NCI-H1105 treated with DMSO at 0.1 percent for 48 hours (cell line): ENCODE results near the gene PDCD7.
"Not testable (repeated sequence)": the region's sequence is repeated elsewhere in the genome, so short reads cannot be mapped to it uniquely, and the experiment has no call there.

Experiments used
- DNase-seq: peaks from one replicate; lab custom pipeline; 2025; lab: John Stamatoyannopoulos, UW

Gene PDCD7

GRCh38 chr15:65115542-65115941, 18.1 kb downstream of the PDCD7 start:
- peak; percentile 88 for DNase-seq

DNA sequence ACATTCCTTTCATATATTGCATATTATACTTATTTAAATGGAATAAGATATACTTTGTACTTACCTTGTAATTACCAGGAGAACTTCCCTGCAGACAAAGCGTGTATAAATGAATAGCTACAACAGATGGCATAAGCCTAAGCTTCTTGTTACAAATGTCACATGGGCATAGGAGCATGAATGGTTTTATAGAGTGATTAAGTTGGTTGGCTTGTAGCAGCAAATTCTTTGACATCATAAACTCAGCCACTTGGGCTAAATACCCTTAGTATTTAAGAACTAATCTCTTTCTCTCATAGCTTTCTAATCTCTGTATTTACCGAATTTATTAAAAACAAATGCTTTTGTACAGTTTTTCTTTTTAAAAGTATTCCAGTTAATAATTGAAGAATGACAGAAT, 18.5 kb downstream of the PDCD7 start, which contains the start of gene UBAP1L:
UBAP1L (minus strand) TSS at position 115 of the 400 bp plus-strand sequence. CDS start 8,985 bp downstream, outside the sequence.
- DNase-seq: peak; percentile 22

DNA sequence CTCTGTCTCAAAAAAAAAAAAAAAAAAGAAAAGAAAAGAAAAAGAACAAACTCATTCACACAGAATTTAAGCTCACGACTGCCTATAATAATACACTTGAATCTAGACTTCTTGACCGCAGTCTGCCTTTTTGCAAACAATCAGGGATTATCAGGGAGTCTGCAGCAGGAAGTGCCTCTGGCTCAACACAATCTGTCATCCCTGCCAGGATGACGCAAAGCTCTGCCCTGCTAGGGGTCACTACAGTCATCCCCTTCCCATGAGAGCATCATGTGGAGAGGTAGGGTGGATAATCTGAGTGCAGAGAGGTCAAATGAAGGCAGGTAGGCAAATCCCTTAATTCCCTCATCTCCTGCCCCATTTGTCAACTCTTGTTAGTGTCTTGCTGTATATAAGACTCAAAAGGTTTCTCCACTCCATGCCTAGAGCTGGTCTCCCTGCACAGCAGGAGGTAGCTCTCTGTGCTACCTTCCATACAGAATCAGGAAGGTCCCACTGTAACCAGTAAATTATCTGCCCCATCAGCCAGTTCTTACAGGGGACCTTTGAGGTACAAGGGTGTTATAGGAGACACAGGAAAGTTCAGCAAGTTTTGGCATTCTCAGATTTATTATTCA, 22.8 kb downstream of the PDCD7 start:
- DNase-seq: no peak

DNA sequence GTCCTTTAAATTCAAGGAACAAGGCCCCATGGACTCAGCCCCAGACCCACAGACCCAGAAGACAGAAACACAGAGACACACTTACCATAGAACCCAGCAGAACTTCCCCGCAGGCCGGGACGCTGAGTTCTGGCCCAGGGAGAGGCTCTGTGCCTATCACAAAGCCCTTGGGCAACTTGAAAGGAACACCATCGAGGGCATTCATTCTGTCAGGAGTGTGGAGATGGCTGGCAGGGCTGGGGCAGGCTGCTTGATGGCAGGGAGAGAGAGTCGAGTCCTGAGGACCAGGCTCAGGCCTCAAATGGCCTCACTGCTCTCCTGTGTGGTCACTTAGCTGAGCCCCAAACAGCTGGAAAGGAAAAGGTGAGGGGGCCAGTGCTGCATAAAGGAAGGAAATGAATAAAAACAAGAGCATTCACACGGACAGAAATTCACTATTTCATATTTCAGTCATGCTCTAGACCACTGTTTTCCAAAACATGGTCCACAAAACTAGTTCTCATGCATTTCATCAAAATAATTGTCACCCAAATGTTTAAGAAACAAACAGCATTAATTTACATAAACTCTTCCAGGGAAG, 27.5 kb downstream of the PDCD7 start:
- no peak for DNase-seq

GRCh38 chr15:65105038-65105437, 28.6 kb downstream of the PDCD7 start:
- no peak for DNase-seq

DNA sequence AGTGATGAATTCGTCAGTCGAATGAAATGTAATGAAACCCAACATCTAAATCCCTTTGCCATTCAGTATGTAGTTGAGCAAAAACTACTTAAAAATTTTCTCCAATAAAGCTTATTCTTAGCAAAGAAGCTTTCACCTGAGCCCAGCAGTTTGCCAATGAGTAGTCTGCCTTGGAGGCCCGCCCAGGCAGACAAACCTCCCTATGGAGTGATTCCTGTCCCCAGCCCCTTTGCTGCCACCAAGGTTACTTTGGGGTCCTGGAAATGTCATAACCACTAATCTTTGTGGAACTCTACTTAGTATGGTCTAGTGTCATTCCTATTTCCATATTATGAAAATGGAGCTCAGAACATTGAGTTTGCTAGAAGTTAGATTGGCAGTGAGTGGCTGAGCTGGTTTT, 30.7 kb downstream of the PDCD7 start:
- DNase-seq: no peak

- DNase-seq: no peak
Measured at GRCh38 chr15:65101891-65102708, 31.5 kb downstream of the PDCD7 start.

GRCh38 chr15:65101411-65101890, 32.2 kb downstream of the PDCD7 start:
- DNase-seq: no peak

- DNase-seq: no peak
Measured at GRCh38 chr15:65100442-65100841, 33.2 kb downstream of the PDCD7 start.

DNA sequence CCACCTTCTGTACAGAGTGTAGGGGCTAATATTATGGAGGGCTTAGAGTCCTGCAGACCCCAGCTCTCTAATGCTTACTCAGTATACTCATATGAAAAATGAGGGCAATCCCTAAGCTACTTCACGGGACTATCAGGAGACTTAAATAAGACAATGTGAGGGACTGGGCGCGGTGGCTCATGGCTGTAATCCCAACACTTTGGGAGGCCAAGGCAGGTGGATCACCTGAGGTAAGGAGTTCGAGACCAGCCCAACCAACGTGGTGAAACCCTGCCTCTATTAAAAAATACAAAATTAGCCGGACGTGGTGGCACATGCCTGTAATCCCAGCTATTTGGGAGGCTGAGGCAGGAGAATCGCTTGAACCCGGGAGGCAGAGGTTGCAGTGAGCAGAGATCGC, 33.8 kb downstream of the PDCD7 start:
- not testable (repeated sequence) for DNase-seq

- DNase-seq: no peak
Measured at GRCh38 chr15:65099336-65099735, 34.3 kb downstream of the PDCD7 start.

GRCh38 chr15:65097651-65098263, 35.9 kb downstream of the PDCD7 start:
- no peak for DNase-seq

DNA sequence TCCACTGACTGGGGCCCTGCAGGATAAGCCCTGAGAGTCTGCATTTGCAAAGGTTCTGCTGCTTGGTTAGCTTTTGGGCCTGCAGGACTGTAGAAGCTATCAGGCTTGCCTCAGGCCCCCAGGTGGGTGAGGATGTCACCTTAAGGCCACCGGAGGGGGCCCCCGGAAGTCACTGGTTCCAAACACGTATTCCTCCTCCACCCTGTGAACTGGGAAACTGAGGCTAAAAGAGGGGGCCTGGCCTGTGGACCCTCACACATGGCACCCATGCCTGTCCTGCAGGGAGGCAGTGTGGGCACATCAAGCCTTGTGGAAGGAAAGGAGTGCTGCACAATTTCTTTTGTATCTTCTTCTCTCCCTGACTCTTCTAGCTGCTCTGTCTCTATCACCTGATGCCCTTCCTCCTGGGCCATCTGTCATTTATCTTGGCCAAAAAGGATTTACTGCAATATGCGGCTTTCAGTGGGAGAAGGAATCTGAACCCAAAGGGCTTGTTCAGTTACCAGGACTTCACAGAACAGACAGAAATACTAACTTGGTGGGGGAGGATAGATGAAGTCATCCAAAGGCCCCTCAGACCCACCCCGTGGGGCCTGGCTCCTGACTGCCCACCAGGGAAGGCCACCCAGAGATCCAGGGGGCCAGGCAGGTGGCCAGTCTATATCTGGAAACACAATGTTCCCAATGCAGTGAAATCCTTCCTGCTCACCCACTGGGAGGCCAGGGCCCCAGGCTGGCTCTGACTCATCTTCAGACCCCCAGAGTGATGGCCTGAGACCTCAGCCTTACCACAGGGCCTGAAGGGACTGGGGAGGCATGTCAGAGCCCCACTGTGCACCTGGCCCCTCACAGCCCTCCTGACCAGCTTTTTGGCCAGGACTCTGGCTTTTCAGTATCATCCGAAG, 36.9 kb downstream of the PDCD7 start:
- no peak for DNase-seq

- no peak for DNase-seq
Measured at GRCh38 chr15:65095747-65096104, 37.9 kb downstream of the PDCD7 start.

DNA sequence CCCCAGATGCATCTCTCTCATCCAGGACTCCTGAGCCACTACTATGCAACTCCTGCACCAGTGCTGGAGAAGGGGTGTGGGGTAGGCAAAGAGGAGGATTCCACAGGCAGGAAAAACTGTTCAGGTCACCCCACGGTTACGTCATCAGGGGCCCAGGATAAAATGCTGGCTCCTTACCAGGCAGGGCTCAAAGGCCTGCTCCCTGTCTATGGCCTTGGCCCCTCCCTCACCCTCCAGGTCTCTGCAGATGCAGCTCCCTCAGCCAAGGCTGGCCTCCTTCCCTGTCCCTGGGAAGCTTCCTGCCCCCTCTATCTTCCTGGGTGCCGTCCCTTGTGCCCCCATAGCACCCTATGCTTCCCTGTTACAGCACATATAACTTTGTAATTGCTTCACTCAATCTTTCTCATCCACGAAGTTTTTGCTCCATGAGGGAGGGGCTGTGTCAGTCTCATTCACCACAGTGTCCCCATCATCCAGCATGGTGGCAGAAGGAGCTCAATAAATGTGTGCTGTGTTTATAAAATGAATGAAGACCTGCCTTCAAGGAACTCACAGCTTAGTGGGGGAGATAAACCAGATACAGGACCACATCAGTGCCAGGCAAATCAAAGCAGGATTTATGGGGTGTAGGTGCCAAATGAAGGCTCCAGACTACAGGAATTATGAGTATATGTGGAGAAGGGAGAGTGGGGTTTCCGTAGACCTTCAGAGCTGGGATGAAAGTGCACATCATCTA, 38.4 kb downstream of the PDCD7 start:
- no peak for DNase-seq

- DNase-seq: no peak
Measured at GRCh38 chr15:65094294-65094995, 39.2 kb downstream of the PDCD7 start.

GRCh38 chr15:65093793-65094170, 39.8 kb downstream of the PDCD7 start:
- DNase-seq: not testable (repeated sequence)

- no peak for DNase-seq
Measured at GRCh38 chr15:65092911-65093792, 40.5 kb downstream of the PDCD7 start.
